Cardiac muscle cell (in vitro differentiated cells and primary cell): Measurements from ENCODE around the gene ZNF598. TPM values are rescaled to one million over a fixed set of nuclear protein-coding genes. Genes with fewer than 3 reads are reported as not detected.

Source experiments
- DNase-seq, 2 donors: peaks; one replicate each; pipeline versions ENCODE4 v3.0.0 to v3.0.0-alpha.2; 2010 to 2017; ENCODE audit warnings: low read depth in 1 of 2, low spot score in 1 of 2
- H3K27ac ChIP-seq: fragments of 200-600 bp; sonication (generic); 2 replicates; pipeline ENCODE4 v1.5.1; 2016
- H3K27me3 ChIP-seq: fragments of 200-600 bp; sonication (generic); 2 replicates; pipeline ENCODE4 v1.6.0; 2016; ENCODE audit warnings: control low read depth
- H3K36me3 ChIP-seq: fragments of 200-600 bp; sonication (generic); 2 replicates; pipeline ENCODE4 v1.5.1; 2016; ENCODE audit warnings: control low read depth
- H3K4me1 ChIP-seq: fragments of 200-600 bp; sonication (generic); 2 replicates; pipeline ENCODE4 v1.8.1; 2017; ENCODE audit warnings: low read depth, mild to moderate bottlenecking, mixed run types
- H3K4me3 ChIP-seq: fragments of 200-600 bp; sonication (generic); 2 replicates; pipeline ENCODE4 v1.5.1; 2016; ENCODE audit warnings: mild to moderate bottlenecking
- H3K9me3 ChIP-seq: fragments of 200-600 bp; sonication (generic); 2 replicates; pipeline ENCODE4 v1.5.1; 2017; ENCODE audit warnings: low read depth, mild to moderate bottlenecking, control low read depth
- CTCF ChIP-seq: IDR thresholded peaks from 2 replicates; pipeline ENCODE4 v1.5.1; 2012; ENCODE audit warnings: low read depth, mild to moderate bottlenecking, low read length
- polyA plus RNA-seq: library from polyadenylated mRNA; unstranded; fragments of >200 nt; fragmentation: Nextera tagmentation; extraction: Ambion mirVana; gene quantifications from 2 replicates; pipeline ENCODE4 v1.2.1, GENCODE V29; 2016
- total RNA-seq: library from RNA; depleted of rRNA; stranded (reverse); fragments of >200 nt; gene quantifications from 2 replicates; pipeline ENCODE4 v1.2.3, GENCODE V29; 2016

Gene ZNF598
- total and polyA plus RNA-seq, 2 experiments from 2014 or later = 28.8 to 50.4 TPM

GRCh38 chr16:2030036-2030435, 20.4 kb upstream of the ZNF598 start:
- peaks cover 7% of the 10 kb centered on the region for H3K4me1 ChIP-seq
- no peak overlapping the region for H3K4me3 ChIP-seq

GRCh38 chr16:2029350-2029749, 19.7 kb upstream of the ZNF598 start:
- DNase-seq = no peak
- H3K4me3 ChIP-seq = no peak overlapping the region
- H3K9me3 ChIP-seq = no peaks in the 10 kb centered on the region
- peaks cover 4% of the 10 kb centered on the region for H3K27me3 ChIP-seq
- no peak for TF ChIP-seq CTCF
- no peak overlapping the region for H3K27ac ChIP-seq
- no peaks in the 10 kb centered on the region for H3K36me3 ChIP-seq
- peaks cover 7% of the 10 kb centered on the region for H3K4me1 ChIP-seq

More at GRCh38 chr16:2030036-2030435, 20.4 kb upstream of the ZNF598 start:
- no peak overlapping the region for H3K27ac ChIP-seq
- no peaks in the 10 kb centered on the region for H3K9me3 ChIP-seq
- no peak for DNase-seq
- no peak for TF ChIP-seq CTCF
- no peaks in the 10 kb centered on the region for H3K36me3 ChIP-seq
- peaks cover 4% of the 10 kb centered on the region for H3K27me3 ChIP-seq

GRCh38 chr16:2028620-2029220, 19.1 kb upstream of the ZNF598 start:
- peaks cover 4% of the 10 kb centered on the region for H3K4me1 ChIP-seq
- H3K9me3 ChIP-seq = no peaks in the 10 kb centered on the region
- H3K4me3 ChIP-seq = no peak overlapping the region
- no peak overlapping the region for H3K27ac ChIP-seq
- H3K27me3 ChIP-seq = peaks cover 4% of the 10 kb centered on the region
- H3K36me3 ChIP-seq = no peaks in the 10 kb centered on the region
- no peak for TF ChIP-seq CTCF
- no peak for DNase-seq

GRCh38 chr16:2028146-2028545, 18.5 kb upstream of the ZNF598 start:
- Histone ChIP-seq H3K4me3 (no peak overlapping the region), H3K36me3 (no peaks in the 10 kb centered on the region), H3K27me3 (peaks cover 4% of the 10 kb centered on the region), H3K9me3 (no peaks in the 10 kb centered on the region), H3K4me1 (no peaks in the 10 kb centered on the region), H3K27ac (no peak overlapping the region)
- TF ChIP-seq CTCF = no peak
- DNase-seq = no peak

- Histone ChIP-seq H3K4me1 (no peaks in the 10 kb centered on the region), H3K27ac (no peak overlapping the region), H3K36me3 (no peaks in the 10 kb centered on the region), H3K4me3 (peak overlapping the region; percentile 45), H3K9me3 (no peaks in the 10 kb centered on the region), H3K27me3 (peaks cover 4% of the 10 kb centered on the region)
- no peak for TF ChIP-seq CTCF
- DNase-seq = peak in 1 of 2 donors; percentile 30
Observed at GRCh38 chr16:2027024-2028010, 17.7 kb upstream of the ZNF598 start.
